GF-D8 (cell line): ENCODE measurements around the gene FGF14.
"Not testable (repeated sequence)": the region's sequence is repeated elsewhere in the genome, so short reads cannot be mapped to it uniquely, and the experiment has no call there.

Experiments used
- DNase-seq: peaks from one replicate; lab custom pipeline; 2025; lab: John Stamatoyannopoulos, UW

FGF14 gene

DNA sequence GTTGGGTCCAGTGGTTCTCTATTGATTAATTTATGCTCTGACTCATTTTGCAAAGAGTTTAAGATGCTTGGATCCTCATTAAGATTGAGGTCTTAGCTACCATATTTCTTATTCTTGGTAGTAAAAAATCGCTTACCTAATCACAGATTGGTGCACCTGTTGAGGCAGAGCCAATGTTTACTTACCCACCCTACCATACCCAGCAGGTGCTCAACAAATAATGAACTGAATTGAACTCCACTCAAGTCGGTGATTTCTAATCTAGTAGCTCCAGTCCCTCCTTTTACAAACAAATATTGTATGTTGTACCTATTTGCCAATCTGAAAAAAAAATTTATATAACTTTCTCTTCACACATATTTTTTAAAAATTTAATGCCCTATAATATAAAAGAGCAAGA lies 361.0 kb downstream of the FGF14 start:
- DNase-seq, result no peak

DNA sequence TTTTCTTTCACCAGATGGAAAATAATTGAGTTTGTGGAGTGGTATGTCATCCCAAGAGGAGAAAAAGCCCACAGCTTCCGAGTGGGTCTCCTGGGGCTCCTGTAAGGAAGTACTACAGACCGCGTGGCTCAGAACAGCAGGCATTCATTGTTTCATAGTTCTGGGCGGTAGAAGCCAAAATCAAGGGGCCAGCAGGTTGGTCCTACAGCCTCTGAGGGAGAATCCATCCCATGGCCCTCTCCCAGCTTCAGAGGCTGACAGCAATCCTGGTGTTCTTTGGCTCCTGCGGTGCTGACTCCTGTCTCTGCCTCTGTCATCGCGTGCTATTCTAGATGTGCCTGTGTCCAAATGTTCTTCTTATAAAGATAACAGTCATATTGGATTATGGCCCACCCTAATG lies 362.6 kb downstream of the FGF14 start:
- no peak for DNase-seq

DNA sequence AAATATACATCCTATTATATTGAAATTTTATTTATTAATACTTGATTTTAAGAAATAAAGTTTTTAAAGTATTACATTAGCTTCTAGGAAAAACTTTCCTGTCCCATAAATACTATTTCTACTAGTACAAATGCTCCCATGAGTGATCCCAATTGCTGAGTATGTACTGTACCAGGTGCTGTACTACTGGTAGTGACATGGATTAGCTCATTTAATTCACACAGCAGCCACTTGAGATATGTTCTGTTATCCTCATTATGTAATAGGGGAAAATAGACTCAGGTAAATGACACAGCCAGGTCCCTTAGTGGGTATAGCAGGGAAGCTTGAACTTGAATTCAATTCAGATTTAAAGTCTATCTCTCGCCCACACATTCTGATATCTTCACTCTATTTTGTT lies 363.1 kb downstream of the FGF14 start:
- DNase-seq, result no peak

DNA sequence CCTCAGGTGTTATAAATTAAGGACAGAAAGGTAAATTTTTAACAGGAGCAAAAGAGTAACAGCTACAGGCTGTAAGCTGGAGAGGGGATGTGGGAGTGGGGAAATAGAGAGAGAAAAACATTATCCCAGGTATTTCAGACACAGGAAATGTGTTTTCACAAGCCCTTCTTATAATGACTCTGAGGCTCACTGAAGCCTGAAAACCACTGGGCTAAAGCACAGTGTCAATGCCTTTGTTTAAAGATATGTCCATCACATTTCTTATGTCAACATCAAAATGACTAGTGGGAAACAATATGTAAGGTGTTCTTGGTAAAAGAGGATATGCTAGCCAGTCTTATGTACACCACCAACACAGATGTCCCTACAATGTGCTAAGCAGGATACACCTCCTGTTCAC lies 365.9 kb downstream of the FGF14 start:
- DNase-seq, result no peak

GRCh38 chr13:102033857-102034331 lies 368.0 kb downstream of the FGF14 start:
- no peak for DNase-seq

- DNase-seq, result no peak
Observed at GRCh38 chr13:102033386-102033785, 368.5 kb downstream of the FGF14 start.

GRCh38 chr13:102028868-102029267 lies 373.0 kb downstream of the FGF14 start:
- no peak for DNase-seq

DNA sequence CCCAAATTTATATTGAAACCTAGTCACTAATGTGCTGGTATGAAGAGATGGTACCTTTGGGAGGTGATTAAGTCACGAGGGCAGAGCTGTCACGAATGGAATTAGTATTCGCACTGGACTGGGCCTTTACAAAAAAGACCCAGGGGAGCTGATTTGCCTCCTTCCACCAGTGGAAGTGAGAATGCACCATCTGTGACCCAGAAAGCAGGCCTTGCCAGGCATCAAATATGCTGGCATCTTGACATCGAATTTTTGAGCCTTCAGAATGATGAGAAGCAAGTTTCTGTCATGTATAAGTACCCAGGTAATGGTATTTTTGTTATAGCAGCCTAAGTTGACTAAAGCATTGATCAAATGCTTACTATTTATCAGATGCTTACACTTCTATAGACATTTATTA lies 373.6 kb downstream of the FGF14 start:
- DNase-seq, result no peak

DNA sequence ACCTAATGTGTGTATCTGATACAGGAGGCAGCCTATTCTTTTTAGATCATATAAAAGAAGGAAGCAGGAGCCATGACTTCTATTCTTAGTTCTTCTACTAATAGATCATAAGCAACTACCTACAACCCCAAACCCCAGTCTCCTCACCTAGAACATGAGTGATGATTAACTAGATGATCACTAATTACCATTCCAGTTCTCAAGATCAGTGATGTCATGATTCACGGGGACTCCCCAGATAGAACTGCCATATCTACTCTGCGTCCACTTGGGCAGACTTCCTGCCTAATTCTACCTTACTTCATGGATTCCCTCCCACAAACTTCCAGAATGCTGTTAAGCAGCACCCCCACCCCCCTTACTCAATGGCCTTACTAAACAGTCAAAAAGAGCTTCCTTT lies 380.1 kb downstream of the FGF14 start:
- no peak for DNase-seq

- no peak for DNase-seq
Observed at GRCh38 chr13:102020611-102021216, 381.1 kb downstream of the FGF14 start.

DNA sequence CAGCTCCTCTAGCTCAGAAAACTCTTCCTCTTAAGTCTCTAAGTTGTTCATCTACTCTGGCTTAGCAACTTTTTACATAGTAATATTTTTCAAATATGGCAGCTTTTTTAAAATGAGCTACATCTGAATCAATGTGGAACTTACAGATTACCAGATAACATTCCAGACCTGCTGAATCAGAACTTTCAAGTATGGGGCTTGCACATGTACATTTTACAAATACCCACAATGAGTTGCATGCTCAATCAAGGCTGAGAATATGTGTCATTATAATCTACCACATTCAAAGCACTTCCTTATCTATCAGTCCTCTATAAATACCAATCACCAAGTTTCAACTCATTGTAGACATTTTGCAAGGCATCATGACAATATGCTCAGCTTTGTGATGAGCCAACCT lies 383.1 kb downstream of the FGF14 start:
- DNase-seq, result no peak

GRCh38 chr13:102017248-102017647 lies 384.6 kb downstream of the FGF14 start:
- no peak for DNase-seq

- DNase-seq, result no peak
Observed at GRCh38 chr13:102012299-102013293, 389.3 kb downstream of the FGF14 start.

DNA sequence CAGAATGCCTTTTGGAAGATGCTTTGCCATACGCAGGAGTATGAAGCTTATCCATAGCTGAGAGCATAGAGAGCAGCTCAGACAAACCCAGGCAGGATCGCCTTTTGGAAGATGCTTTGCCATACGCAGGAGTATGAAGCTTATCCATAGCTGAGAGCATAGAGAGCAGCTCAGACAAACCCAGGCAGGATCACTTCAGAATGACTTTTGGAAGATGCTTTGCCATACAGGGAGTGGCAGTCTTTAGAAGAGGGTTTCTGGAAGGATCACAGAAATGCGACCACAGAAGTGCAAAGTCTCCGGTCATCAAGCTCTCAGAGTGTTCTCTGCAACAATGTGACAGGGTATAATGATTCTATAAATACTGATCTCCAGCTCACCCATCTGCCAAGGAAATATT lies 390.4 kb downstream of the FGF14 start:
- not testable (repeated sequence) for DNase-seq

GRCh38 chr13:102003848-102004570 lies 397.8 kb downstream of the FGF14 start:
- no peak for DNase-seq

GRCh38 chr13:102002287-102002686 lies 399.6 kb downstream of the FGF14 start:
- DNase-seq, result no peak

DNA sequence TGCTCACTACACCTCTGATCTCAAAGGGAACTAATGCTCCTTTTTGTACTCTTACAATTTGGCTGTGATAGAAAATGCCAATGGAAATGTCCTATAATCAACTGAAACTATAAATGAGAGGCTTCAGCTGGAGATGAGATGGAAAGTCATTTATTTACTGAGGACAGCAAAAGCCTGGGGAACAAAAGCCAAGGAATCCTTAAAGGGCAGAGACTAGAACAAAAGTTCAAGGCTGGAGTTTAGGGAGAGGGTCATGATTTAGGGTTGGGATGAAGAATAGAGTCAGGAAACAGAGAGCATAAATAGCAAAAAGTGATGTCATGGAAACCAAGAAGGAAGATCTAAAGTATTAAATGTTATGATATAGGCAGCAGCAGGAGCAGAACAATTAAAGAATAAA lies 401.1 kb downstream of the FGF14 start:
- DNase-seq, result no peak

- no peak for DNase-seq
Observed at GRCh38 chr13:101998129-101998528, 403.7 kb downstream of the FGF14 start.

DNA sequence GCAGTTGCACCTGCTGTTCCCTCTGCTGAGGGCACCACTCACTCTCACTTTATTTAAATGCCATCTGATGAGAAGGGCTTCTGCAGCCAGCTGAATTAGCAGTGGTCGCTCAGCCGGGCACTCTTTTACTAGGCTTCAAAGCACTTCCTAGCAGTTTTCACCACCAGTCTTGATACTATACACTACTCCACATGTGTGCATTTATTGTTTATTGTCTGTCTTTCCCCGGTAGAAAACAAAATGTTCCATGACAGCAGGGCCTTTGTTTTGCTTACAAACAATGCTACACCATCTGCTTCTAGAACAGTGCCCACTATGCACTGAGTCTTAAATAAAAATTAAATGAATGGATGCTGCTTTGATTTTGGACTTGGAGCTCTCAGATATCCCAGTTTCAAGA lies 404.9 kb downstream of the FGF14 start:
- no peak for DNase-seq

DNA sequence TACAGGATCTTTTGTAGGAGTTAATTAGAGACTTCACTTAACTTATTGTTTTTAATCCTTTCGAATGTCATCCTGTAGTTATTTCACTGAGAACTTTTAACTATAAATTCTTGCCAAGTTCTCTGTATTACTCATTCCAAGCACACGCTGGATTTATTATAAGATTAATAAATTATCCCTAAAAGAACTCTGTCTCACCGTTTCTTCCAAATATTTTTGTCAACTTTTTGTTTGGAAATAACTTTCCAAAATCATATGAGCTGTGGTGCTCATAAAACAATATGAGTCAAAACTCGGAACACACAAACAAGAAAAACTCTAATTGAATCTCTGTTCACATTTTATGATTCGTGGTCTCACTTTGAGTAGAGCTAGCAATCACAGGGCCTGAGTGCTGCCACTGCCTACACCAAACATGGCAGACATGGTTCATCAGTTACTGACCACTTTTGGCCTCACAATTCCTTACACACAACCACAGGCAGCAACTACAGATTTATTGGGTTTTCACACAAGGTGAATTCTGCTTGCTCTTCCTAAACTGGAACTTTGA lies 412.0 kb downstream of the FGF14 start:
- DNase-seq, result no peak

DNA sequence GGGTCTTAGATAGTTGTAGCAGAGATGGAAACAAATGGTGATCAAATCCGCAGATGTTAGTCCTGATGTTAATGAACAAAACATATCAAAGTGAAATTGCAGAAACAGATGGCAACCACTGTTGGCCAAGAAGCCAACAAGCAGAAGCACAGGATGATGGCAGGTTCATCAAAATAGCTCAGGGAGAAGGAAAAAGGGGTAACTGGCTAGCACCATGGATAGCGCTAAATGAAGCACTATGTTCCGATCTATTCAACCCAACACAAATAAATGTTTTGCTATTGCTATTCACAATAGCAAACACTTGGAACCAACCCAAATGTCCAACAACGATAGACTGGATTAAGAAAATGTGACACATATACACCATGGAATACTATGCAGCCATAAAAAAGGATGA lies 413.7 kb downstream of the FGF14 start:
- no peak for DNase-seq

DNA sequence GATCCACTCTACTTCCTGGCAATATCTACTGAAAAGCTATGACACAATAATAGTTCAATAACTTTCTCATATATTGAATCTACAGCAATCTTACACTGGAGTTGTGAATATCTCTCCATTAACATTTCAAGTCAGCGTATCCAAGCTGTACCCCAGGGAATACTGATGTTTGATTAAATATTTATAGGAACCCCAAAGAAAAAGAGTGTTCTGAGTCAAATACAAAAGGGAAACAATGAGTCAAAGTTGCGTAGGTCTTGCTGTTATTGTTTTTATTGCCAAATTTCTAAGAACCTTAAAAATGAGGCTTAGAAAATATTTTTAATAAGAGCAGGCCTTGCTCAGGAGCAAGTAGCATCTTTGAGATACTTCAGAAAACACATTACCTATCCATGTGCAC lies 415.5 kb downstream of the FGF14 start:
- DNase-seq, result no peak
